K562 (cell line): Measurements from ENCODE around the gene ATP2A1. TPM values are rescaled to one million over a fixed set of nuclear protein-coding genes. Genes with fewer than 3 reads are reported as not detected.
A peak's percentile ranks its signal among the peaks of the same experiment; 100 is the strongest.

ENCODE experiments used
- ATAC-seq: fragments of 200-7000 bp; cut with Tn5 transposase; 3 replicates; pipeline ENCODE4 v1.9.1; 2020; ENCODE audit warnings: moderate library complexity
- BruUV-seq: library from RNA; stranded (reverse); fragments of 400-500 nt; replicated peaks from 2 replicates; lab custom pipeline; 2021; lab: Mats Ljungman, UMichigan
- CTCF ChIA-PET: fragments of 300-600 bp; formaldehyde crosslinking; extraction: SDS; loops from one replicate; lab custom pipeline; 2021; ENCODE audit warnings: low intra/inter-chr PET ratio; lab: Yijun Ruan, JAX
- POLR2A ChIA-PET: fragments of 300-600, 350-650 bp; sonication (Branson Sonifier 250); formaldehyde crosslinking; extraction: SDS; loops from one replicate; lab custom pipeline; 2021; ENCODE audit warnings: antibody characterized with exemption, inconsistent platforms; lab: Yijun Ruan, JAX
- DNase-seq, 4 experiments: peaks; one replicate each; pipeline versions ENCODE4 v3.0.0 to v3.0.0-alpha.2; 2011 to 2018; ENCODE audit warnings: low spot score in 3 of 4, mixed read lengths in 3 of 4; ENCODE audit errors: extremely low read depth in 1 of 4
- FAIRE-seq: peaks from 2 replicates; lab custom pipeline; 2011; peaks lifted over from hg19 to GRCh38; lab: Jason Lieb, UNC
- H2AFZ ChIP-seq: 2 replicates; pipeline ENCODE4 v1.6.0; 2011; ENCODE audit warnings: low read depth, low read length, control low read depth, inconsistent platforms
- H3K27ac ChIP-seq: fragments of 200-600 bp; 3 replicates; pipeline ENCODE4 v1.8.0; 2011; ENCODE audit warnings: low read depth, mild to moderate bottlenecking, control low read depth, inconsistent platforms, low read length, moderate library complexity, mixed read lengths; ENCODE audit errors: extremely low read depth
- H3K27me3 ChIP-seq, 2 experiments: fragments of 300-600 bp in 1 of 2; 2 replicates in 1 of 2; 3 replicates in 1 of 2; pipeline versions ENCODE4 v1.6.0 to v1.8.0; 2011; ENCODE audit warnings: inconsistent platforms in 2 of 2, low read length in 2 of 2, mild to moderate bottlenecking in 1 of 2, mixed read lengths in 1 of 2, moderate library complexity in 1 of 2; ENCODE audit not compliant: control insufficient read depth in 2 of 2, insufficient read depth in 2 of 2
- H3K36me3 ChIP-seq: fragments of 300-600 bp; 3 replicates; pipeline ENCODE4 v1.8.0; 2011; ENCODE audit warnings: mild to moderate bottlenecking, low read length, inconsistent platforms; ENCODE audit not compliant: control insufficient read depth, insufficient read depth
- H3K4me1 ChIP-seq, 2 experiments: fragments of 200-600 bp in 1 of 2; replicated peaks in 1 of 2; 2 replicates in 1 of 2; 3 replicates in 1 of 2; pipeline versions ENCODE4 v1.5.1 to v1.8.0; 2011; ENCODE audit warnings: inconsistent platforms in 2 of 2, low read length in 2 of 2, mild to moderate bottlenecking in 1 of 2, mixed read lengths in 1 of 2, moderate library complexity in 1 of 2; ENCODE audit not compliant: control insufficient read depth in 2 of 2, insufficient read depth in 2 of 2
- H3K4me2 ChIP-seq: 2 replicates; pipeline ENCODE4 v1.6.1; 2011; ENCODE audit warnings: low read length, control low read depth, inconsistent platforms, mixed read lengths; ENCODE audit not compliant: insufficient read depth
- H3K4me3 ChIP-seq: fragments of 200-600 bp; sonication (generic), shearing (Covaris generic); 2 replicates; pipeline ENCODE4 v1.5.1; 2016; ENCODE audit warnings: control low read depth, inconsistent platforms
- H3K79me2 ChIP-seq: fragments of 200-600 bp; 3 replicates; pipeline ENCODE4 v1.8.0; 2011; ENCODE audit warnings: low read length, inconsistent platforms; ENCODE audit not compliant: control insufficient read depth, insufficient read depth
- H3K9ac ChIP-seq, 2 experiments: 2 replicates each; pipeline versions ENCODE4 v1.6.0 to v1.6.1; 2011; ENCODE audit warnings: low read depth in 2 of 2, low read length in 2 of 2, control low read depth in 1 of 2, inconsistent platforms in 1 of 2, mild to moderate bottlenecking in 1 of 2, mixed read lengths in 1 of 2; ENCODE audit not compliant: insufficient read depth in 1 of 2
- H3K9me1 ChIP-seq: one replicate; pipeline ENCODE4 v1.6.0; 2011; ENCODE audit warnings: inconsistent platforms, mild to moderate bottlenecking, low read length, moderate library complexity; ENCODE audit not compliant: control insufficient read depth, insufficient read depth
- H3K9me3 ChIP-seq: replicated peaks from 2 replicates; pipeline ENCODE4 v1.5.1; 2011; ENCODE audit warnings: low read depth, low read length, inconsistent platforms; ENCODE audit not compliant: control insufficient read depth, insufficient read depth
- H4K20me1 ChIP-seq: replicated peaks from 2 replicates; pipeline ENCODE4 v1.6.1; 2011; ENCODE audit warnings: low read length, inconsistent platforms, mixed read lengths; ENCODE audit not compliant: control insufficient read depth, insufficient read depth
- ARNT ChIP-seq, 2 experiments: fragments of 450-650 bp; IDR thresholded peaks; 2 replicates each; pipeline ENCODE4 v1.6.1; 2016; ENCODE audit warnings: mild to moderate bottlenecking in 1 of 2
- CREB1 ChIP-seq, 2 experiments: sonication (generic) in 1 of 2; formaldehyde crosslinking in 1 of 2; IDR thresholded peaks; 2 replicates each; pipeline versions ENCODE4 v1.6.1 to v1.8.0; 2012 to 2022; ENCODE audit warnings: inconsistent platforms in 1 of 2, mild to moderate bottlenecking in 1 of 2, missing genetic modification reagents in 1 of 2, moderate library complexity in 1 of 2
- HCFC1 ChIP-seq: IDR thresholded peaks from 2 replicates; pipeline ENCODE4 v1.6.1; 2012; ENCODE audit warnings: low read depth, low read length, improper control_type of control experiment
- HDAC6 ChIP-seq: IDR thresholded peaks from 2 replicates; pipeline ENCODE4 v1.6.1; 2012; ENCODE audit warnings: low read depth, mild to moderate bottlenecking, control low read depth, inconsistent platforms, low read length, moderate library complexity
- KDM5B ChIP-seq: fragments of 200-600 bp; sonication (generic); IDR thresholded peaks from 2 replicates; pipeline ENCODE4 v1.6.1; 2012; ENCODE audit warnings: low read depth, mild to moderate bottlenecking, moderate library complexity, low read length, control low read depth, inconsistent platforms; ENCODE audit not compliant: insufficient replicate concordance
- RBBP5 ChIP-seq: fragments of 200-600 bp; sonication (generic); IDR thresholded peaks from 2 replicates; pipeline ENCODE4 v1.6.1; 2012; ENCODE audit warnings: borderline replicate concordance, mild to moderate bottlenecking, low read length, control low read depth, inconsistent platforms; ENCODE audit not compliant: insufficient read depth, poor library complexity, severe bottlenecking
- SAP30 ChIP-seq: fragments of 200-600 bp; sonication (generic); IDR thresholded peaks from 2 replicates; pipeline ENCODE4 v1.6.1; 2012; ENCODE audit warnings: borderline replicate concordance, low read depth, mild to moderate bottlenecking, moderate library complexity, low read length, control low read depth, inconsistent platforms; ENCODE audit not compliant: insufficient read depth, poor library complexity, severe bottlenecking
- THRB ChIP-seq: fragments of 450-650 bp; formaldehyde crosslinking; conservative IDR thresholded peaks from 2 replicates; pipeline ENCODE4 v1.4.0; 2022; ENCODE audit warnings: mild to moderate bottlenecking, missing genetic modification characterization
- ZNF740 ChIP-seq, 3 experiments: fragments of 200-800 bp in 1 of 3; sonication (Bioruptor generic) in 1 of 3; sonication (generic) in 1 of 3; formaldehyde crosslinking in 1 of 3; IDR thresholded peaks; 2 replicates each; pipeline versions ENCODE4 v1.6.1 to v1.8.0; 2016 to 2022; ENCODE audit warnings: mild to moderate bottlenecking in 2 of 3, missing compliant biosample characterization in 2 of 3, missing genetic modification characterization in 2 of 3, missing genetic modification reagents in 1 of 3
- WGBS: fragments of 100-300 bp; shearing (Covaris generic); methylation state at CpG from one replicate; pipeline ENCODE4 v1.1.6; 2016; ENCODE audit warnings: low coverage, mixed read lengths; ENCODE audit not compliant: insufficient coverage; ENCODE audit errors: missing lambda C conversion rate; 5-methylcytosine and 5-hydroxymethylcytosine counted together
- in situ Hi-C: fragments of 300-500 bp; cut with MboI; formaldehyde crosslinking; loops from 4 replicates; pipeline ENCODE4 v1.15.0; 2018; ENCODE audit warnings: inconsistent platforms, mixed read lengths
- intact Hi-C: fragments of 100-400 bp; cut with micrococcal nuclease; formaldehyde crosslinking; loops from 2 replicates; pipeline ENCODE4 v1.14.2; 2022
- polyA plus RNA-seq, 8 experiments: library from polyadenylated mRNA; depleted of rRNA in 4 of 8; stranded (reverse) in 5 of 8; unstranded in 3 of 8; fragments of >200 nt; fragmentation: Nextera tagmentation in 2 of 8; fragmentation: Illumina TruSeq in 1 of 8; extraction: Ambion mirVana in 2 of 8; extraction: Trizol in 1 of 8; gene quantifications; 2 replicates each; pipeline versions ENCODE4 v1.2.1 to v1.2.3, GENCODE V29; 2011 to 2014; ENCODE audit warnings: inconsistent platforms in 1 of 8, missing spikeins in 1 of 8
- total RNA-seq, 7 experiments: library from RNA; depleted of rRNA in 6 of 7; stranded (reverse); fragments of >200 nt in 6 of 7; fragmentation: Illumina TruSeq in 2 of 7; extraction: Trizol in 2 of 7; gene quantifications; 2 replicates each; pipeline versions ENCODE4 v1.2.1 to v1.2.3, GENCODE V29; 2011 to 2021; ENCODE audit warnings: low replicate concordance in 1 of 7

Gene ATP2A1
- total and polyA plus RNA-seq, 9 of the 15 experiments (the other 6 are each of a cell fraction or from before 2014, with no cell fraction given), result 0.25 to 2.6 (median 0.65) TPM

DNA sequence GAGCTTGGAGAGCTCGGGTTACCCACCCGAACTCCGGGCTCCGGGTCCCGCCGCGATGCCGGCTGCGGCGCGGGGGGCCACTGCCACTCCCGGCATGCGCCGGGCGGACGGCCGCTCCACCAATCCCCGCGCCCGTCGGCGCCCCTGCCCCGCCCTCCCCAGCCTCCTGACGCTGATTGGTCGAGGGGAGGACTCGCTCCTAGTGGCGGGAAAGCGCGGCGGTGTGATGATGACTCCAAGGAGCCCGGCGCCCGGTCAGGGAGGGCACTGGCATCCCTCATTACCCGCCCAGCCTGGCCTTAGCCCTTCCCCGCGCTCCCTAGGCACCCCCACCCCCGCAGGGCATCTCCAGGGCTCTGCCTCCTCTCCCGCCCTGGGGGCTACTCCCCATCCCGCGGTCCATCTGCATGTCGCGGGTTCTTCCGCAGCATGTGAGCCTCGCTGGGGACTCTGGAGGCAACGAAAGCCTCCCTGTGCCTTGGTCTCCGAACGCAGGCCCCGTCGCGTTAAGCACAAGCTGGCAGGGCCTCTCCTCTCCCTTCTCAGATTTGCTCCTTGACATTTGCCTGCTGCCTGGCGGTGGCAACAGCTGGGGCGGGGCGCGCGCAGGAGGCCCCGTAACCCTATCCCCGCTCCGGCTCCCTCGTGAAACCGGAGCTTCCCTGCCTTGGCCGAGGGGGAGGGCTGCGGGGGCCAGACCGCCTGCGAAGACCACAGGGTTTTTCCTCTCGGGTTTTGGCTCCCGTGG lies 1.7 kb downstream of the ATP2A1 start (continued):
- TF ChIP-seq SAP30, result peak; percentile 57

GRCh38 chr16:28880589-28880915 lies 2.3 kb downstream of the ATP2A1 start:
- no peak for DNase-seq
- intact Hi-C loops (loop anchor here (5.0 kb wide), 2 partner anchors 33 to 57 kb away; partner anchors contain the start of gene TUFM), in situ Hi-C loops (no loop called here)
- WGBS, result 68% methylated on average over 10 of the region's 11 CpGs
- Histone ChIP-seq H3K4me1 (peaks cover 11 to 62% of the 10 kb centered on the region in 2 experiments; a peak in 4 of 5 replicates), H3K36me3 (peaks cover 2% of the 10 kb centered on the region; the same call in 1 of the 3 replicates), H3K79me2 (peaks cover 9% of the 10 kb centered on the region), H3K4me3 (0 out of 2 replicates have a peak overlapping the region, but pooled peaks have one; percentile 82), H2AFZ (peak overlapping the region; percentile 85), H3K27ac (no peak overlapping the region), H3K27me3 (no peaks in the 10 kb centered on the region), H3K9ac (peak overlapping the region; percentile 20 to 92; a peak in 3 of 4 replicates), H4K20me1 (no peaks in the 10 kb centered on the region), H3K9me3 (no peaks in the 10 kb centered on the region), H3K9me1 (no peaks in the 10 kb centered on the region), H3K4me2 (peak overlapping the region; percentile 71)
- CTCF ChIA-PET, result no interaction called here
- ATAC-seq, result no peak
- FAIRE-seq, result no peak
- POLR2A ChIA-PET, result interaction anchor here (0.6 to 1.5 kb wide), 5 partner anchors 9 to 63 kb away, joined by 3 to 10 read pairs (median 4); partner anchors contain the start of gene SH2B1
- no TSS peak for BruUV-seq
- TF ChIP-seq RBBP5 (peak; percentile 10), CREB1 (IDR thresholded peaks at IDR 0.05) (no peak), CREB1 (CRISPR knock-in tag; IDR thresholded peaks at IDR 0.05) (peak; percentile 11; the same call in 1 of the 2 replicates), THRB (CRISPR knock-in tag) (no peak), KDM5B (peak; percentile 6), ZNF740 (CRISPR knock-in tag; IDR thresholded peaks at IDR 0.05) (0 out of 2 replicates have a peak, but pooled peaks have one; percentile 15), ZNF740 (tag; IDR thresholded peaks at IDR 0.05) (no peak), HCFC1 (0 out of 2 replicates have a peak, but pooled peaks have one; percentile 0), ARNT (IDR thresholded peaks at IDR 0.05) (no peak), HDAC6 (0 out of 2 replicates have a peak, but pooled peaks have one; percentile 18)
